Adipose tissue (tissue), 3 donors: ENCODE measurements around the gene TM9SF1. TPM values are rescaled to one million over a fixed set of nuclear protein-coding genes. Genes with fewer than 3 reads are reported as not detected.
"Not testable (repeated sequence)": the region's sequence is repeated elsewhere in the genome, so short reads cannot be mapped to it uniquely, and the experiment has no call there.

Experiments
- H3K27ac ChIP-seq: one replicate; pipeline ENCODE4 v1.5.1; 2013; ENCODE audit warnings: low read depth, low read length
- WGBS, 3 donors: extraction: QIAGEN DNeasy Blood & Tissue Kit; methylation state at CpG; one replicate each; pipeline ENCODE4 v1.1.7; 2013; 5-methylcytosine and 5-hydroxymethylcytosine counted together
- polyA plus RNA-seq, 3 donors: library from polyadenylated mRNA; stranded (reverse); fragments of 200-250 nt; gene quantifications; one replicate each; pipeline ENCODE4 v1.2.3, GENCODE V29; 2013
- donor health status: healthy with polysubstance abuse.
- donor health status: Bipolar disorder and iron deficiency.
- donor health status: healthy.

Gene TM9SF1
- polyA plus RNA-seq, 3 donors, result 13.6 to 44.0 (median 37.7) TPM

DNA sequence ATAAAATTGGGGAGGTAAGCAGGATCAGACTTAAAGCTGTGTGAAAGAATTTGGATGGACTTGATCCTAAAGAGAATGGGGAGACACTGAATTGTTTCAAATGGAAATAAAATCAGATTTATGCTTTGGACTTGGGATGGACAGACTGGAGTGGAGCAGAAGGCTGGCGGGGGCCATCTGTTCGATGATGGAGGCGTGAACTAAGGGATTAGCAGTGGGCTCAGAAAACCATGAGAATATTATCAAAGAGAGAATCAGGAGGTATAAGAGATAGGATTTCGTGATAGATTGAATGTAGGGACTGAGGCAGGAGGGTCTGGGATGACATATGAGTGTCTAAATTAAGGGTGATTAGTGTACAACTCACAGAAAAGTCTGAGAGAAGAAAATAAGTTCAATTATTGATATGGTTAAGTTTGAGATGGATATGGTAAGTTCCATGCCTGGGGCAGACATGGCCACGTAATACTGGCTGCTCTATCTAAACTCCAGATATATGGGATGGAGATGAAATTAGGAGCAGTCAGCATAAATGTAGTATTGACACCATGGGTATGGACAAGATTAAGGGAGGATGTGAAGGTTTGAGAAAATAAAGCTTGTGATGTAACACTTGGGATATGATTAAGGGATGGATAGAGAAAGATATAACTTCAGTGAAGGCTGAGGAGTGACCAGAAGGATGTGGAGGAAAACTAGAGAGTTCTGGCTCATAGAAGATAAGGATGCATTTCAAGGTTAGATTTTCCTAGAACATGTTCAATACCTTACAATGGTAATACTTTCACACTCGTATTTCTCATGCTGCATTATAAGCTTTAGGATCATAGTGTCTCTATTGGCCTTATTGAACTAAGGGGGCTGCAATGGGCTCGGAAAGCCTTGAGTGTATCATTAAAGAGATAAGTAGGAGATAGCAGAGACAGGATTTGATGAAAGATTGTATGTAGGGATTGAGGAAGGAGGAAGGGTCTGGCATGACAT, 9.2 kb upstream of the TM9SF1 start:
- H3K27ac ChIP-seq, result no peak overlapping the region
- WGBS, 3 donors, result 89 to 95% (median 95%) methylated on average over 7 of the region's 7 CpGs

DNA sequence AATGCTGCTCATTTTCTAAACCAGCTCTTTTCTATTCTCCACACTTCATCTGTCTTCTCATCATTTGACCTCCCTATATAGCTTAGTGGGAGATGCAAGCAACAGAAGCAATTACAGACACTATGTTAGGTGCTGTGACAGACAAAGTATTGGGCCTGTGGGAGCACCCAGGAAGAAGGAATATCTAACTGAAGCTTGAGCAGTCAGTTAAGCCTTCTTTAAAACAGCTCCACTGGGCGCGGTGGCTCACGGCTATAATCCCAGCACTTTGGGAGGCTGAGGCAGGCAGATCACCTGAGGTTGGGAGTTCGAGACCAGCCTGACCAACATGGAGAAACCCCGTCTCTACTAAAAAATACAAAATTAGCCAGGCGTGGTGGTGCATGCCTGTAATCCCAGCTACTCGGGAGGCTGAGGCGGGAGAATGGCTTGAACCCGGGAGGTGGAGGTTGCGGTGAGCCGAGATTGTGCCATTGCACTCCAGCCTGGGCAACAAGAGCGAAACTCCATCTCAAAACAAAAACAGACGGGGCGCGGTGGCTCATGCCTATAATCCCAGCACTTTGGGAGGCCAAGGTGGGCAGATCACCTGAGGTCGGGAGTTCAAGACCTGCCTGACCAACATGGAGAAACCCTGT, 8.1 kb upstream of the TM9SF1 start:
- 92 to 100% (median 98%) methylated on average over 14 to 16 of the region's 16 CpGs for WGBS, 3 donors
- not testable (repeated sequence) for H3K27ac ChIP-seq

DNA sequence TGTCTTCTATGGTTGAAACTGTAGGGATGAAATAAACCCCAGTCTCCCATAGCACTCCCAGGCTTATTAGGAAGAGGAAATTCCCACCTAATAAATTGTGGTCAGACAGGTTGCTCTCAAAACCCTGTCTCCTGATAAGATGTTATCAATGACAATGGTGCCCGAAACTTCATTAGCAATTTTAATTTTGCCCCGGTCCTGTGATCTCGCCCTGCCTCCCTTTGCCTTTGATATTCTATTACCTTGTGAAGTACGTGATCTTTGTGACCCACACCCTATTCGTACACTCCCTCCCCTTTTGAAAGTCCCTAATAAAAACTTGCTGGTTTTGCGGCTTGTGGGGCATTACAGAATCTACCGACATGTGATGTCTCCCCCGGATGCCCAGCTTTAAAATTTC, 7.3 kb upstream of the TM9SF1 start:
- H3K27ac ChIP-seq, result not testable (repeated sequence)
- WGBS, 3 donors, result 86 to 94% (median 90%) methylated on average over 8 of the region's 8 CpGs

DNA sequence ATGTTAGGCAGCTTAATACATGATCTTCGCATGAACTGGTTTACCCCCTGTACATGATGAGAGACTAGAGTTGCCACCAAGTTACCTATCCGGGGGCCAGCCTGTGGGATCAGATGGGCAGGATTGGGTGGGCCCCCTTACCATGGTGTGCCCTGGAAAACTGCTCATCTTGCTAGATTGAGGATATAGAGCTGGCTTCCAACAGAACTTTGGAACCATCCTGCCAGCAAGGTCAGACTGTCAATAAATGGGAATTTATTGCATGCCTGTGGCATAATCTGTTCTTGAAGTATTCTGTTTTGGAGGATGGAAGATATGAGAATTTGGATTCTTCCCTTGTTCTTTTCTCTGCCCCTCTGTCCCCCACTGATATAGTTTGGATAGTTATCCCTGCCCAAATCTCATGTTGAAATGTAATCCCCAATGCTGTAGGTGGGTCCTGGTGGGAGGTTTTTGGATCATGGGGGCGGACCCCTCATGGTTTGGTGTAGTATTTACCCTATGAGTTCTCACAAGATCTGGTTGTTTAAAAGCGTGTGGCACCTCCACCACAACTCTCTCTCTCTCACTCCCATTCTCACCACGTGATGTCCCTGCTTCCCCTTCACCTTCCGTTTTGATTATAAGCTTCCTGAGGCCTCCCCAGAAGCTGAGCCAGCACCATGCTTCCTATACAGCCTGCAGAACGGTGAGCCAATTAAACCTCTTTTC, 3.7 kb upstream of the TM9SF1 start:
- H3K27ac ChIP-seq, result no peak overlapping the region
- WGBS, 3 donors, result 78 to 83% (median 82%) methylated on average over 7 of the region's 7 CpGs

DNA sequence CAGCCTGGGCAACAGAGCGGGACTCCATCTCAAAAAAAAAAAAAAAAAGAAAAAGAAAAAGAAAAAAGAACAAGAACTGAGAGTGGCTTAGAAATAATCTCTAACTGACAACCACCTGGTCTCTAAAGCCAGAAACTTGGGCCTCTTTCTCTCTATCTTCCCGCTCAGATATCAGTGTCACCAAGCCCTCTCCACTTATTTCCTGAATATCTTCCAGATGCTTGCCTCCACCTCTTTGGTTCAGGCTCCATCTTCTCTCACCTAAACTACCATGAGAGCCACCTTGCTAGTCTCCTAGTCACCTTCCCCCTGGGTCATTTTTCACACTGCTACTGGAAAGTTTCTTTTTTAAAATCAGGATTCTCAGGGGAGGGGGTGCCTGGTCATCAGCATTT, 1.8 kb upstream of the TM9SF1 start:
- H3K27ac ChIP-seq, result no peak overlapping the region
- 66 to 100% (median 88%) methylated on average over 2 of the region's 2 CpGs for WGBS, 3 donors

DNA sequence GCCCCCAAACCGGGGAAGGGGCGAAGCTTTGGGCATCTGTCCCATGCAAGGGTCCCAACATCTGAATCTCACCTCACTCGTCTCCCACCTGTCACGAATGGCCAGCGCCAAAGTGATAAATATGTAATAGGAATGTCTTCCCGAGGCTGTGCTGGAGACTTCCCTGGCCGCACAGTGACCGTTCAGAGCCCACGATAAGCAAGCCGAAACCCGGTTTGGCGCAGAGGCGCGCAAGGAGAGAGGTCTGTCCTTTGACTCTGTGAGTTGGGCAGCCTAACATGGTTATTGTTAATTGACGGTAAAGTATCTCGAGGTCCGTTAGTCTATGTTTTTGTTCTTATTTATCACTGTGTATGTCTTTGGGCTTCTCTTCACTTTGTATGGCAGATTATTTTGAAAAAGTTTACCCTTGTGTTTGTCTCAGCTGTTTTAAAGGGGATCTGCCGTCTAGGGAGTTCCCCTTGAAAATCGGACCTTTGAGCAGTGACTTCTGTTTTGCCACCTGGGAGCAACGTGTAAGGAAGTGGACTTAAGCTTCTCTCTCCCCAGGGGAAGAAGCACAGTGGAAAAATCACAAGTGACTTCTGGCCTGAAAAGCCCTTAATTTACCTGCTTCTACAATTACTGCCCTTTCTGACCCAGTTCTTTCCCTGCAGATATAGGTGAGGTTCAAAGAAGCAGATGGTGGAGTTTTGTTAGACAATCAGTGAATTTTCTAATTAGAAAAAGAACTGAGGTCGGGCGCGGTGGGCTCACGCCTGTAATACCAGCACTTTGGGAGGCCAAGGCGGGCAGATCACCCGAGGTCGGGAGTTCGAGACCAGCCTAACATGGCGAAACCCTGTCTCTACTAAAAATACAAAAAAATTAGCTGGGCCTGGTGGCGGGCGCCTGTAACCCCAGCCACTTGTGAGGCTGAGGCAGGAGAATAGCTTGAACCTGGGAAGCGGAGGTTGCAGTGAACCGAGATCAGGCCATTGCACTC, 1.1 kb upstream of the TM9SF1 start:
- 22 to 35% (median 34%) methylated on average over 33 of the region's 33 CpGs for WGBS, 3 donors
- peak overlapping the region; percentile 95 for H3K27ac ChIP-seq

DNA sequence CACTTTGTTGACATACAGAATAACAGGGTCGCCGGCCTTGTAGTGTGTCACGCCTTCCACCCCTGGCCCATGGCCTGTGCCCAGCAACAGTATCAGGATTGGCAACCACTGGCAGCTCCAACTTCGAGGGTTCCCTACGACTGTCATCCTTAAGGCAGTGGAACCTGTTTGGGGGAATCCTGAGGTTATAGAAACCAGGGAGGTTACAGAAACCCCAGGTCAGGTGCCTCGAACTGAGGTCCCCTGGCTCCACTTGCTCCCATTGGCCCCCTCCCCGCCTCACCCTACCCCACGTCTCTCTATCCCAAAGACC, 412 bp downstream of the TM9SF1 start:
- peak overlapping the region; percentile 95 for H3K27ac ChIP-seq
- 24 to 59% (median 55%) methylated on average over 8 of the region's 8 CpGs for WGBS, 3 donors

DNA sequence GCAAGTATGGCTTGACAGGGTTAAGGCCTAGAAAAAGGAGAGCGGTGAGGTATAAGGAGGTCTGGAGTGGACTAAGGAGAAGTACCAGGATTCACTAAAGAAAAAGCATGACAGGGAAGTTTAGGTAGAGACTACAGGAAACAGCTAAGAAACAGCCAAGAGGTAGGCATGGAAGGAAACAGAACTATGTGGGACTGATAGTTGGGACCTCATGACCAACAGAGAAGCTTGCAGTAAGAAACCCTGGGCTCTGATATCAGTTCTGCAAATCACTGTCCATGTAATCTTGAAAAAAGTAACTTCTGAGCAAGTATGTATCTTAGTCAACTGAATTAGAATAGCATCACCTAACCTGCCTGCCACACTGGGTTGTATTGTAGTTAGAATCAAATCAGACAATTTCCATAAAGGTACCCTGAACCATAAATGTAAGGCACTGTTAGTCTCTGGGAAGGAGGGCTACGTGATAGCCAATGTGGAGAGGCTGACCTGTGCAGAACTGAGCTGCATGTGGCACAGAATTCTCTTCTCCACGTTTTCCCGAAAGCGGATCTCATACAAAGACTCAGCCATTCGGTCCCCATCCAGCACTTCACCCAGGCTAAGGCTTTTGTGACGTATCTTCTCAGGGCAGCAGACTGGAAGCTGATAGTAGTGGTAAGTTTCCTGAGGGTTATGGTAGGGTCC, 912 bp downstream of the TM9SF1 start:
- H3K27ac ChIP-seq, result peak overlapping the region; percentile 42
- 61 to 87% (median 81%) methylated on average over 7 of the region's 7 CpGs for WGBS, 3 donors

DNA sequence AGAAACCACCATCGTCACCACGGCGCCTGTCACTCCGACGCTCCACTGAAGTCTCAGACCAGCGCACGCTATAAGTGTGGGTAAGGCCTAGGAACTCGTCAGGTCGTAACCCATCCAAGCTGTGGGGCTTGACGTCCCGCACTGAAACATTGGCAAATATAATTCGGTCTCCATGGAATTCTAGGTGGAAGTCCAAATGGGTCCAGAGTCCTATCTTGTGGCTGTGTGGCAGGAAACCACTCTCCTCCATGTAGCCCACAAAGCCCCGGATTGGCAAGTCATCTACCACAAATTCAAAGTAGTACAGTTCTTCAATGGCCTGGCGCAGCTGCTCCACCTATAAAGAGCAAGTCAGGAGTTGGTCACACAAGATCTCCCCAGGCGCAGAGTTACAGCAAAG, 2.3 kb downstream of the TM9SF1 start:
- no peak overlapping the region for H3K27ac ChIP-seq
- 92 to 95% (median 93%) methylated on average over 15 of the region's 15 CpGs for WGBS, 3 donors

DNA sequence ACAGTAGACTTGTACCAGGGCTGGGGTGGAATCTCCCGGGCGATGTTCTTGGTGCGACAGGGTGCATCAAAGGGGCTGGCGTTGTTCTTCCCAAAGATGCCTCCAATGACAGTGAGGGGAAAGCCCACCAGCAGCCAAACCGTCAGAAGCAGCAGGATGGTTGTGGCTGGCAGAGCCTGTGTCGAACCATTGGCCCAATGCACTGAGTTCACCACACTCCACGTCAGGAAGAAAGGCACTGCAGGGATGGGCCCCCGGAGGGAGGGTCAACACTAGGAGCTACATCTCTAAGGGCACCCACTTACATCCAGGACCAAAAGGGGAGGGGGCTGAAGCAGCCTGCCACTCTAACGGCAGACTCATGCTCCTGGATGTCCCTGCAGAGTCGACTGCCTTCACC, 4.8 kb downstream of the TM9SF1 start:
- 89 to 91% (median 89%) methylated on average over 10 of the region's 10 CpGs for WGBS, 3 donors
- no peak overlapping the region for H3K27ac ChIP-seq

DNA sequence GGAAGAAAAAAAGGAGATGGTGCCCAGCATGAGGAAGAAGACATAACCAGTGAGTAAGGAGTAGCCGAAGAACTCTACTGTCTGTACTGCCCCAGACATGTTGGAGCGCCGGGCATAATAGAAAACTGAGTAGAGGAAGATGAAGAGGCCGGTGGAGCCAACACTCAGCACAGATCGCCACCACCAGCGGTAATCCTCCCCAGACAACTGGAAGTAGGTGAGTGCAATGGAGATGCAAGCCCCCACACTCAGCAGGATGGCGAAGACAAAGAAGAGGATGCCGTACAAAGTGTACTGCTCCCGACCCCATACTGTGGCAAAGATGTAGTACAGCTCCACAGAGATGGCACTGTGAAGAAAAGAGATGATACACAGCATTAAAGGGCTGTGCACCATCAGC, 5.8 kb downstream of the TM9SF1 start:
- 94 to 96% (median 94%) methylated on average over 9 of the region's 9 CpGs for WGBS, 3 donors
- H3K27ac ChIP-seq, result no peak overlapping the region

DNA sequence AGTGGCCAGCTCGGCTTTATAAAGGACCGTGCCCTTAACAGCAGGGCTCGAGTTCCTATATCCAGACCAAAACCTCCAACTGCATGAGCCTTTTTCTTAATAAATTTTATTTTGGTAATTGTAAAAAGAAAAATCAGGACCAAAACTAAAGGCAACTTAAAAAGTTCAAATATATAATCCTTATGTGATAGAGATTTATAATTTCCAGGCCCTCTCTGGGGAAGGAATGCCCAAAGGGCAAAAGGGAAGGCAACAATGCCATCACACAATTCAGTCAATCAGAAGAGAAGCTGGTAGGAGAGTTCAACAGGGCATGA, 6.2 kb downstream of the TM9SF1 start:
- H3K27ac ChIP-seq, result no peak overlapping the region
- WGBS, 3 donors, result 1 to 3% (median 3%) methylated on average over 3 of the region's 3 CpGs

DNA sequence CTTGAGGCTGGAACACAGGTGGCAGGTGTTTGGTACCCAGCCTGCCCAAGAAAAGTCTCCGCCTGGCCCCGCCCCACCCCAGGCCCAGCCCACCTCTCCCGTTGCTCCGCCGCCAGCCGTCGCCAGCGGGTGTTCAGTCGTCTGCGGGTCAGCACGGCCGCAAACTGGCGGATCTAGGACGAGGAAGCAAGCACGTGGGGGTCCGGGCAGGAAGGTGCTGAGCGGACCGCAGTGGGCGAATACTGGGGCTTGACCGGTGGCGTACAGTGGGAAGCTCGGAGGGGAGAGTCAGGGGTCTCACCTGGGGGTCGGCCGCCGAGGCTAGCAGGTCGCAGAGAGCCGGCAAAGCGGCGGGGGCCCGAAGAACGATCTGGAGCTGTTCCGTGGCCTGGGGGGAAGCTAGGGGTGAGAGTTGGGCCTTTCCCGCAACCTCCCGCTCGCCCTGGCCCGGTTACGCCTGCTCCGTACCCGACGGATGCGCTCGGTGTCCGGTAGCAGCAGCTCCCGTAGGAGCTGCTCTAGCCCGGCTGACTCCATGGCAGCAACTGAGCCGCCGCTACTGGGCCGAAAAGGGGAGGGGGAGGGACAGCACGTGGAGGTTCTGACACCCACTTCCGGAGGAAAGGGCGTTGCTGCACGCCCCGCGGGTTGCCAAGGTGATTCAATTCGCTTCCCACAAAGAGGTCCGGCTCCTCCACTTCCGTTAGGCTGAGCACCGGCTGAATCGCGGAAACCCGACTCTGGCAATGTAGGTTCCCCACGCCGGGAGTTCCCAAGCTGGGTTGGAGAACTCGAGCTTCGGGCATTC, 6.8 kb downstream of the TM9SF1 start, which contains the start of gene IPO4:
TSS of gene IPO4 (minus strand) at position 566 of the 808 bp plus-strand sequence. CDS start at position 537, 29 bp downstream.
- H3K27ac ChIP-seq, result no peak within 1 kb of the TSS
- 0 to 1% (median 1%) methylated on average over 61 to 65 of the region's 65 CpGs for WGBS, 3 donors

DNA sequence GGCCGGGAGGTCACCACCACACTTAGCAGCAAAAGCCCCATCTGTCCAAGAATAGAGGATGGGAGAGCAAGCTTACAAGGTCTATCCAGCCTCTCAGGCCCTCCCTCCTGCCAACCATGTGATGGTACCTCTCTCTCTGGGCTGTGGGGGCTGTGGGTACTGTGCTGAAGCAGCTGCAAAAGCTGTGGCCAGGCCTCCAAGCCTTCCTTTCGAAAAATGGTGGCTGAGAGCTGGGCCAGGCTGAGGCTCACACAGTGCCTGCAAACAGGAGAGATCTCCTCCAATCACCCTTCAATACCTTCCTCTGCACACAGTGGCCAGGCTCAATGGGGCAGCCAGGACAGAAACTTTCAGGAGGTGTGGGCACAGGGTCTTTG, 7.7 kb downstream of the TM9SF1 start:
- H3K27ac ChIP-seq, result no peak overlapping the region
- WGBS, 3 donors, result 69 to 91% (median 82%) methylated on average over 2 of the region's 2 CpGs

DNA sequence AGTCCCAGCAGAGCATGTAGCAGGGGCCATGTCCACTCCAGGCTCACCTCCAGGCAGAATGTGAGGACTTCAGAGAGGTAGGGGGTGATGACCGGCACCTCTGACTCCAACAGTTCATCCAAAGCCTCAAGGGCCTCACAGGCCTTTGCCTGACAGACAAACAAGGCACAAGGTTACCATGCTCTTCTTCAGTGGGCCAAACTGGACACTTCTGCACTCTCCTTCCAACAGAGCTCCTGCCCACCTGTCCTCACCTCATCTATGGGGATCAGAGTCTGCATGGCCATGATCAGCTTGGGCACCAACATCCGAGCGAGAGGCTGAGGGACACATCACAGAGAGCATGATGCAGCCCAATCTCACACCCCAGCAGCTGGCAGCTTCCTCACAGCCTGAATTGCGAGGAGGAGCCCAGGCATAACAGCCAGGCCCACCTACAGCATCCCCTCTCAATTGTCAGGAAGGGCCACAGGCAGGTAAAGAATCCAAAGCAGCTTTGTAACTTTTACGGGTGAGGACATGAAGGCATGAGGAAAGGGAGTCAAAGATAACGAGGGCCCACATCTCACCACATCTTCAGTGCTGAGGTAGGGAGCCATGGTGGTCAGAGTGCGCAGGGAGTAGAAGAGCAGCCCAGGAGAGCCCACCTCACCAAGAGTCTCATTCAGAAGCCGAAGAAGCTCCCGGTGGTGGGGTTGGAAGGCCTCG, 8.3 kb downstream of the TM9SF1 start:
- no peak overlapping the region for H3K27ac ChIP-seq
- 93 to 95% (median 94%) methylated on average over 10 of the region's 10 CpGs for WGBS, 3 donors

DNA sequence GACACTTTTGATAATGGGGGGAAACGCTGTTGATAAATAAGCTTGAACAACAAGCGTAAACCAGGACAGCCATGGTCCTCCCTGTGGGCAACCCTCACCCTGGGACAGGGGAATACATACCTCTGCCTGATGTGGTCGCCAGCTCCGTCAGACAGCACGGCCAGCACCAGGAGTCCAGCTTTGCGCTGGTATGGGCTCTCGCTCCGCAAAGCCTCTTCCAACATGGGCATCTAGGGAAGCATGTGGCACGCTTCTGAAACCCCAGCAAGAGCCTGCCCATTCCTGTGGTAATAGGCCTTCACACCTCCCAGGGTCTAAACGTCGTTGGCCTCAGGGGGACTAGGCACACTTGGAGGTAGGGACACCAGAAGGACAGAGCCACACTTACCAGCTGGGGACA, 9.5 kb downstream of the TM9SF1 start:
- 91 to 93% (median 92%) methylated on average over 11 of the region's 11 CpGs for WGBS, 3 donors
- H3K27ac ChIP-seq, result no peak overlapping the region
